GM23338 (cell line): Measurements from ENCODE around the gene SGCB.

Experiments used
- EZH2 ChIP-seq: fragments of 200-600 bp; sonication (generic); IDR thresholded peaks from one replicate; pipeline ENCODE4 v1.8.0; 2017; ENCODE audit warnings: antibody characterized with exemption, mild to moderate bottlenecking, low read depth; ENCODE audit not compliant: unreplicated experiment
- POLR2AphosphoS5 ChIP-seq: IDR thresholded peaks from 2 replicates; pipeline ENCODE4 v1.6.1; 2016; ENCODE audit warnings: antibody characterized with exemption, low read depth
- TF ChIP-seq, protein P1 (sequence below), 2 experiments: fragments of 200-600 bp in 1 of 2; sonication (generic) in 1 of 2; conservative IDR thresholded peaks; 2 replicates each; pipeline versions ENCODE4 v1.5.1 to v1.6.1; 2016 to 2017; ENCODE audit warnings: antibody characterized with exemption in 2 of 2, low read depth in 2 of 2, mild to moderate bottlenecking in 2 of 2, moderate library complexity in 1 of 2

DNA sequence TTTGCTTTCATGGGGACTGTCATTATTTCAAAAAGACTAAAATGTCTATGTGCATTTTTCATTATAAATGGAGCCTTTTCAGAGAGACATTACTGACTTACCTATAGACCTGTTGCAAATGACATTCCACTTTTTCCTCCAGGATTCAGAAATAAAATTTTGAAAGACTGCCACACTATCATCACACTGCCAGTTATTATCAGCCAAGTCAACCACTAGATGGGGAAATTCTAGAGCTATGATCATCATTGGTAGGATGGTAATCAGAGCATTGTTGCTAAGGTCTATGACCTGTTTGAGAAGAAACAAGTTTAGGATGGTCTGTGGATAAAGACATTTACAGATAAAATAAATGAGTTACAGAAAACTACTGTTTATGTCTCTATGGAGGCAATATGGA is 40.5 kb downstream of the SGCB start:
- TF ChIP-seq POLR2AphosphoS5, result no peak
- TF ChIP-seq, protein P1, sequence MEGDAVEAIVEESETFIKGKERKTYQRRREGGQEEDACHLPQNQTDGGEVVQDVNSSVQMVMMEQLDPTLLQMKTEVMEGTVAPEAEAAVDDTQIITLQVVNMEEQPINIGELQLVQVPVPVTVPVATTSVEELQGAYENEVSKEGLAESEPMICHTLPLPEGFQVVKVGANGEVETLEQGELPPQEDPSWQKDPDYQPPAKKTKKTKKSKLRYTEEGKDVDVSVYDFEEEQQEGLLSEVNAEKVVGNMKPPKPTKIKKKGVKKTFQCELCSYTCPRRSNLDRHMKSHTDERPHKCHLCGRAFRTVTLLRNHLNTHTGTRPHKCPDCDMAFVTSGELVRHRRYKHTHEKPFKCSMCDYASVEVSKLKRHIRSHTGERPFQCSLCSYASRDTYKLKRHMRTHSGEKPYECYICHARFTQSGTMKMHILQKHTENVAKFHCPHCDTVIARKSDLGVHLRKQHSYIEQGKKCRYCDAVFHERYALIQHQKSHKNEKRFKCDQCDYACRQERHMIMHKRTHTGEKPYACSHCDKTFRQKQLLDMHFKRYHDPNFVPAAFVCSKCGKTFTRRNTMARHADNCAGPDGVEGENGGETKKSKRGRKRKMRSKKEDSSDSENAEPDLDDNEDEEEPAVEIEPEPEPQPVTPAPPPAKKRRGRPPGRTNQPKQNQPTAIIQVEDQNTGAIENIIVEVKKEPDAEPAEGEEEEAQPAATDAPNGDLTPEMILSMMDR (conservative IDR thresholded peaks at IDR 0.05; ENCODE audit: low read depth in 2 of 2), result peak; percentile 14 to 25; a peak in 3 of 4 replicates
- no peak for TF ChIP-seq EZH2
